SJCRH30 (cell line): ENCODE data around the gene EPHX1. TPM values are rescaled to one million over a fixed set of nuclear protein-coding genes. Genes with fewer than 3 reads are reported as not detected.
A peak's percentile ranks its signal among the peaks of the same experiment; 100 is the strongest.
"Not testable (repeated sequence)": the region's sequence is repeated elsewhere in the genome, so short reads cannot be mapped to it uniquely, and the experiment has no call there.

Experiments used
- DNase-seq, 2 experiments: peaks; one replicate each; pipeline ENCODE4 v3.0.0-alpha.2; 2015 to 2020
- H3K27ac ChIP-seq: fragments of 250-450 bp; sonication (Bioruptor Pico); 2 replicates; pipeline ENCODE4 v1.5.1; 2020; ENCODE audit warnings: mild to moderate bottlenecking, moderate library complexity
- H3K27me3 ChIP-seq: fragments of 250-450 bp; sonication (Bioruptor Pico); 2 replicates; pipeline ENCODE4 v1.5.1; 2020; ENCODE audit warnings: mild to moderate bottlenecking, moderate library complexity
- H3K36me3 ChIP-seq: fragments of 250-450 bp; sonication (Bioruptor Pico); 2 replicates; pipeline ENCODE4 v1.5.1; 2020; ENCODE audit warnings: mild to moderate bottlenecking, moderate library complexity
- H3K4me1 ChIP-seq: fragments of 250-450 bp; sonication (Bioruptor Pico); 2 replicates; pipeline ENCODE4 v1.5.1; 2020; ENCODE audit warnings: mild to moderate bottlenecking, moderate library complexity
- H3K4me3 ChIP-seq: fragments of 250-450 bp; sonication (Bioruptor Pico); 2 replicates; pipeline ENCODE4 v1.5.1; 2020; ENCODE audit warnings: mild to moderate bottlenecking, moderate library complexity
- H3K9me3 ChIP-seq: fragments of 250-450 bp; sonication (Bioruptor Pico); replicated peaks from 2 replicates; pipeline ENCODE4 v1.5.1; 2020; ENCODE audit warnings: mild to moderate bottlenecking, moderate library complexity
- total RNA-seq: library from RNA; depleted of rRNA; stranded (reverse); fragments of >200 nt; shearing (Covaris generic); gene quantifications from 2 replicates; pipeline ENCODE4 v1.2.3, GENCODE V29; 2014

EPHX1 gene
- total RNA-seq, 1 experiment from 2014 or later = 7.2 TPM

GRCh38 chr1:225818229-225818628 lies 8.3 kb downstream of the EPHX1 start:
- Histone ChIP-seq H3K27ac (no peak overlapping the region), H3K4me1 (no peaks in the 10 kb centered on the region), H3K36me3 (no peaks in the 10 kb centered on the region), H3K4me3 (no peak overlapping the region), H3K27me3 (no peaks in the 10 kb centered on the region), H3K9me3 (no peaks in the 10 kb centered on the region)
- no peak for DNase-seq

GRCh38 chr1:225819346-225820192 lies 9.6 kb downstream of the EPHX1 start:
- no peak for DNase-seq
- Histone ChIP-seq H3K4me1 (no peaks in the 10 kb centered on the region), H3K27me3 (no peaks in the 10 kb centered on the region)

GRCh38 chr1:225820522-225821120 lies 10.7 kb downstream of the EPHX1 start:
- Histone ChIP-seq H3K27me3 (no peaks in the 10 kb centered on the region), H3K4me3 (no peak overlapping the region), H3K9me3 (no peaks in the 10 kb centered on the region), H3K27ac (no peak overlapping the region), H3K4me1 (no peaks in the 10 kb centered on the region), H3K36me3 (no peaks in the 10 kb centered on the region)
- DNase-seq = no peak

More at GRCh38 chr1:225819346-225820192, 9.6 kb downstream of the EPHX1 start:
- Histone ChIP-seq H3K36me3 (no peaks in the 10 kb centered on the region), H3K27ac (no peak overlapping the region), H3K4me3 (no peak overlapping the region), H3K9me3 (no peaks in the 10 kb centered on the region)

GRCh38 chr1:225822655-225823403 lies 12.9 kb downstream of the EPHX1 start:
- Histone ChIP-seq H3K4me3 (no peak overlapping the region), H3K36me3 (no peaks in the 10 kb centered on the region), H3K4me1 (no peaks in the 10 kb centered on the region), H3K9me3 (no peaks in the 10 kb centered on the region), H3K27me3 (no peaks in the 10 kb centered on the region), H3K27ac (no peak overlapping the region)
- DNase-seq = no peak

GRCh38 chr1:225823811-225824261 lies 13.9 kb downstream of the EPHX1 start:
- no peaks in the 10 kb centered on the region for H3K4me1 ChIP-seq
- H3K4me3 ChIP-seq = no peak overlapping the region
- H3K36me3 ChIP-seq = no peaks in the 10 kb centered on the region
- no peak for DNase-seq
- no peak overlapping the region for H3K27ac ChIP-seq
- no peaks in the 10 kb centered on the region for H3K9me3 ChIP-seq
- H3K27me3 ChIP-seq = no peaks in the 10 kb centered on the region

- Histone ChIP-seq H3K27ac (no peak overlapping the region), H3K36me3 (no peaks in the 10 kb centered on the region), H3K27me3 (no peaks in the 10 kb centered on the region), H3K9me3 (no peaks in the 10 kb centered on the region), H3K4me3 (no peak overlapping the region), H3K4me1 (no peaks in the 10 kb centered on the region)
- no peak for DNase-seq
Measured at GRCh38 chr1:225824533-225824941, 14.6 kb downstream of the EPHX1 start.

GRCh38 chr1:225825078-225825477 lies 15.2 kb downstream of the EPHX1 start:
- no peaks in the 10 kb centered on the region for H3K9me3 ChIP-seq
- no peaks in the 10 kb centered on the region for H3K4me1 ChIP-seq
- no peaks in the 10 kb centered on the region for H3K36me3 ChIP-seq
- no peaks in the 10 kb centered on the region for H3K27me3 ChIP-seq
- no peak for DNase-seq
- no peak overlapping the region for H3K4me3 ChIP-seq
- no peak overlapping the region for H3K27ac ChIP-seq

GRCh38 chr1:225825607-225826007 lies 15.7 kb downstream of the EPHX1 start:
- no peaks in the 10 kb centered on the region for H3K4me1 ChIP-seq
- H3K27ac ChIP-seq = no peak overlapping the region
- no peaks in the 10 kb centered on the region for H3K27me3 ChIP-seq
- H3K9me3 ChIP-seq = no peaks in the 10 kb centered on the region
- no peak overlapping the region for H3K4me3 ChIP-seq
- DNase-seq = no peak
- H3K36me3 ChIP-seq = no peaks in the 10 kb centered on the region

- no peaks in the 10 kb centered on the region for H3K27me3 ChIP-seq
- no peak overlapping the region for H3K4me3 ChIP-seq
- no peaks in the 10 kb centered on the region for H3K4me1 ChIP-seq
- H3K27ac ChIP-seq = no peak overlapping the region
- H3K36me3 ChIP-seq = no peaks in the 10 kb centered on the region
- no peaks in the 10 kb centered on the region for H3K9me3 ChIP-seq
- DNase-seq = no peak
Measured at GRCh38 chr1:225827076-225827475, 17.2 kb downstream of the EPHX1 start.

- Histone ChIP-seq H3K4me1 (no peaks in the 10 kb centered on the region), H3K27ac (no peak overlapping the region), H3K4me3 (no peak overlapping the region), H3K9me3 (no peaks in the 10 kb centered on the region), H3K27me3 (no peaks in the 10 kb centered on the region), H3K36me3 (0 out of 2 replicates have a peak, but pooled peaks cover 4% of the 10 kb centered on the region)
- DNase-seq = no peak
Measured at GRCh38 chr1:225828706-225829345, 18.9 kb downstream of the EPHX1 start.

GRCh38 chr1:225830841-225831240 lies 20.9 kb downstream of the EPHX1 start:
- Histone ChIP-seq H3K9me3 (no peaks in the 10 kb centered on the region), H3K27me3 (no peaks in the 10 kb centered on the region), H3K4me3 (no peak overlapping the region), H3K36me3 (0 out of 2 replicates have a peak, but pooled peaks cover 4% of the 10 kb centered on the region), H3K27ac (no peak overlapping the region), H3K4me1 (no peaks in the 10 kb centered on the region)
- DNase-seq = no peak

- H3K4me3 ChIP-seq = no peak overlapping the region
- no peak overlapping the region for H3K27ac ChIP-seq
- peak in 1 of 2 experiments; percentile 57 for DNase-seq
- no peaks in the 10 kb centered on the region for H3K9me3 ChIP-seq
- H3K4me1 ChIP-seq = no peaks in the 10 kb centered on the region
- H3K36me3 ChIP-seq = 0 out of 2 replicates have a peak, but pooled peaks cover 4% of the 10 kb centered on the region
- H3K27me3 ChIP-seq = no peaks in the 10 kb centered on the region; the same call in 1 of the 2 replicates
Measured at GRCh38 chr1:225834417-225835329, 24.7 kb downstream of the EPHX1 start.

- H3K4me3 ChIP-seq = no peak overlapping the region
- no peaks in the 10 kb centered on the region for H3K9me3 ChIP-seq
- H3K36me3 ChIP-seq = 0 out of 2 replicates have a peak, but pooled peaks cover 4% of the 10 kb centered on the region
- H3K27ac ChIP-seq = no peak overlapping the region
- H3K27me3 ChIP-seq = no peaks in the 10 kb centered on the region; the same call in 1 of the 2 replicates
- H3K4me1 ChIP-seq = no peaks in the 10 kb centered on the region
- no peak for DNase-seq
Measured at GRCh38 chr1:225835856-225836255, 25.9 kb downstream of the EPHX1 start.

- H3K36me3 ChIP-seq, H3K27me3 ChIP-seq, DNase-seq, H3K4me1 ChIP-seq, H3K9me3 ChIP-seq, H3K4me3 ChIP-seq, H3K27ac ChIP-seq: not testable (repeated sequence)
Measured at GRCh38 chr1:225836296-225836695, 26.4 kb downstream of the EPHX1 start.
